Adipose tissue (tissue), 3 donors: ENCODE measurements around the gene UIMC1. TPM values are rescaled to one million over a fixed set of nuclear protein-coding genes. Genes with fewer than 3 reads are reported as not detected.
"Not testable (repeated sequence)": the region's sequence is repeated elsewhere in the genome, so short reads cannot be mapped to it uniquely, and the experiment has no call there.

ENCODE experiments used
- H3K27ac ChIP-seq: one replicate; pipeline ENCODE4 v1.5.1; 2013; ENCODE audit warnings: low read depth, low read length
- WGBS, 3 donors: extraction: QIAGEN DNeasy Blood & Tissue Kit; methylation state at CpG; one replicate each; pipeline ENCODE4 v1.1.7; 2013; 5-methylcytosine and 5-hydroxymethylcytosine counted together
- polyA plus RNA-seq, 3 donors: library from polyadenylated mRNA; stranded (reverse); fragments of 200-250 nt; gene quantifications; one replicate each; pipeline ENCODE4 v1.2.3, GENCODE V29; 2013
- donor health status: healthy with polysubstance abuse.
- donor health status: Bipolar disorder and iron deficiency.
- donor health status: healthy.

Gene UIMC1
- polyA plus RNA-seq, 3 donors, result 15.8 to 26.0 (median 21.6) TPM

GRCh38 chr5:176983112-176983511 is 23.5 kb downstream of the UIMC1 start:
- not testable (repeated sequence) for H3K27ac ChIP-seq
- 81 to 88% (median 86%) methylated on average over 11 to 13 of the region's 13 CpGs for WGBS, 3 donors

- H3K27ac ChIP-seq, result no peak overlapping the region
- WGBS, 3 donors, result 88 to 96% (median 90%) methylated on average over 7 of the region's 7 CpGs
Measured at GRCh38 chr5:176980818-176981217, 25.8 kb downstream of the UIMC1 start.

- H3K27ac ChIP-seq, result no peak overlapping the region
- 70 to 92% (median 87%) methylated on average over 3 of the region's 3 CpGs for WGBS, 3 donors
Measured at GRCh38 chr5:176979669-176980068, 26.9 kb downstream of the UIMC1 start.

GRCh38 chr5:176965633-176966032 is 40.9 kb downstream of the UIMC1 start:
- 54 to 58% (median 58%) methylated on average over 1 of the region's 1 CpG for whole genome bisulfite sequencing, 3 donors
- no peak overlapping the region for H3K27ac ChIP-seq

- no peak overlapping the region for H3K27ac ChIP-seq
- 49 to 84% (median 80%) methylated on average over 3 of the region's 3 CpGs for WGBS, 3 donors
Measured at GRCh38 chr5:176959051-176959450, 47.5 kb downstream of the UIMC1 start.

GRCh38 chr5:176956756-176957155 is 49.8 kb downstream of the UIMC1 start:
- H3K27ac ChIP-seq, result no peak overlapping the region
- 54 to 93% (median 90%) methylated on average over 1 of the region's 1 CpG for WGBS, 3 donors

- no peak overlapping the region for H3K27ac ChIP-seq
Measured at GRCh38 chr5:176955895-176956294, 50.7 kb downstream of the UIMC1 start.

- WGBS, 3 donors, result 75 to 84% (median 84%) methylated on average over 2 of the region's 2 CpGs
- H3K27ac ChIP-seq, result no peak overlapping the region
Measured at GRCh38 chr5:176954050-176954449, 52.5 kb downstream of the UIMC1 start.

GRCh38 chr5:176952531-176953193 is 53.9 kb downstream of the UIMC1 start:
- 90 to 91% (median 91%) methylated on average over 7 of the region's 7 CpGs for WGBS, 3 donors
- no peak overlapping the region for H3K27ac ChIP-seq

- 57 to 74% (median 72%) methylated on average over 1 of the region's 1 CpG for WGBS, 3 donors
- H3K27ac ChIP-seq, result no peak overlapping the region
Measured at GRCh38 chr5:176948458-176948857, 58.1 kb downstream of the UIMC1 start.

- H3K27ac ChIP-seq, result no peak overlapping the region
- WGBS, 3 donors, result 83 to 85% (median 84%) methylated on average over 2 of the region's 2 CpGs
Measured at GRCh38 chr5:176947847-176948246, 58.7 kb downstream of the UIMC1 start.

- no peak overlapping the region for H3K27ac ChIP-seq
- WGBS, 3 donors, result 51 to 71% (median 56%) methylated on average over 2 of the region's 2 CpGs
Measured at GRCh38 chr5:176944268-176944667, 62.3 kb downstream of the UIMC1 start.

GRCh38 chr5:176943816-176944215 is 62.8 kb downstream of the UIMC1 start:
- 72 to 79% (median 75%) methylated on average over 1 of the region's 1 CpG for WGBS, 3 donors
- no peak overlapping the region for H3K27ac ChIP-seq

GRCh38 chr5:176941951-176942350 is 64.6 kb downstream of the UIMC1 start:
- no peak overlapping the region for H3K27ac ChIP-seq
- WGBS, 3 donors, result 80 to 89% (median 83%) methylated on average over 9 of the region's 9 CpGs

- no peak overlapping the region for H3K27ac ChIP-seq
- 57 to 89% (median 74%) methylated on average over 1 of the region's 1 CpG for WGBS, 3 donors
Measured at GRCh38 chr5:176938472-176938871, 68.1 kb downstream of the UIMC1 start.

- H3K27ac ChIP-seq, result no peak overlapping the region
- WGBS, 3 donors, result 41 to 96% (median 95%) methylated on average over 1 of the region's 1 CpG
Measured at GRCh38 chr5:176935017-176935416, 71.6 kb downstream of the UIMC1 start.

GRCh38 chr5:176934309-176934930 is 72.2 kb downstream of the UIMC1 start:
- H3K27ac ChIP-seq, result no peak overlapping the region
- 87 to 91% (median 91%) methylated on average over 7 of the region's 7 CpGs for WGBS, 3 donors

- H3K27ac ChIP-seq, result no peak overlapping the region
- WGBS, 3 donors, result 84 to 97% (median 88%) methylated on average over 1 of the region's 1 CpG
Measured at GRCh38 chr5:176929654-176930053, 76.9 kb downstream of the UIMC1 start.

- 86 to 93% (median 87%) methylated on average over 3 of the region's 3 CpGs for WGBS, 3 donors
Measured at GRCh38 chr5:176927562-176927961, 79.0 kb downstream of the UIMC1 start.

GRCh38 chr5:176922817-176923216 is 83.8 kb downstream of the UIMC1 start:
- 75 to 91% (median 90%) methylated on average over 2 of the region's 2 CpGs for whole genome bisulfite sequencing, 3 donors
- H3K27ac ChIP-seq, result no peak overlapping the region

More at GRCh38 chr5:176927562-176927961, 79.0 kb downstream of the UIMC1 start:
- no peak overlapping the region for H3K27ac ChIP-seq
